SK-N-SH (cell line): ENCODE measurements around the gene SIL1. TPM values are rescaled to one million over a fixed set of nuclear protein-coding genes. Genes with fewer than 3 reads are reported as not detected.

ENCODE experiments used
- CTCF ChIA-PET: fragments of 300-600, 350-600 bp; formaldehyde crosslinking; extraction: SDS; loops from one replicate; lab custom pipeline; 2021; lab: Yijun Ruan, JAX
- POLR2A ChIA-PET: fragments of 350-600 bp; sonication (Branson Sonifier 250); formaldehyde crosslinking; extraction: SDS; loops from one replicate; lab custom pipeline; 2020; ENCODE audit warnings: antibody characterized with exemption, inconsistent platforms; lab: Yijun Ruan, JAX
- DNase-seq: peaks from one replicate; pipeline ENCODE4 v3.0.0; 2012
- H2AFZ ChIP-seq: fragments of 200-600 bp; sonication (generic); 2 replicates; pipeline ENCODE4 v1.8.1; 2016; ENCODE audit warnings: antibody characterized with exemption, mild to moderate bottlenecking, low read depth
- H3F3A ChIP-seq: fragments of 200-600 bp; sonication (generic); replicated peaks from 2 replicates; pipeline ENCODE3; 2016; ENCODE audit warnings: antibody characterized with exemption, mild to moderate bottlenecking; ENCODE audit not compliant: insufficient read depth
- H3K27ac ChIP-seq, 2 experiments: fragments of 200-500 bp in 1 of 2; fragments of 200-600 bp in 1 of 2; sonication (Bioruptor generic) in 1 of 2; sonication (generic), shearing (Covaris generic) in 1 of 2; 2 replicates each; pipeline versions ENCODE4 v1.5.1 to v1.6.1; 2014 to 2016; ENCODE audit warnings: low read depth in 2 of 2, inconsistent platforms in 1 of 2, low read length in 1 of 2, mild to moderate bottlenecking in 1 of 2, mixed read lengths in 1 of 2
- H3K27me3 ChIP-seq: fragments of 200-600 bp; sonication (generic), shearing (Covaris generic); 2 replicates; pipeline ENCODE4 v1.6.1; 2016; ENCODE audit warnings: mixed run types; ENCODE audit not compliant: insufficient read depth
- H3K36me3 ChIP-seq, 2 experiments: fragments of 200-500 bp in 1 of 2; fragments of 200-600 bp in 1 of 2; sonication (Bioruptor generic) in 1 of 2; sonication (generic) in 1 of 2; replicated peaks in 1 of 2; 2 replicates each; pipeline versions ENCODE3 to v1.5.1; 2014 to 2016; ENCODE audit warnings: low read length in 1 of 2, mild to moderate bottlenecking in 1 of 2; ENCODE audit not compliant: insufficient read depth in 2 of 2, control insufficient read depth in 1 of 2
- H3K4me1 ChIP-seq, 2 experiments: fragments of 200-500 bp in 1 of 2; fragments of 200-600 bp in 1 of 2; sonication (Bioruptor generic) in 1 of 2; sonication (generic), shearing (Covaris generic) in 1 of 2; 2 replicates each; pipeline versions ENCODE4 v1.5.1 to v1.6.1; 2014 to 2016; ENCODE audit warnings: low read depth in 1 of 2, low read length in 1 of 2, mixed run types in 1 of 2; ENCODE audit not compliant: insufficient read depth in 2 of 2, control insufficient read depth in 1 of 2
- H3K4me2 ChIP-seq: fragments of 200-600 bp; sonication (generic), shearing (Covaris generic); 2 replicates; pipeline ENCODE4 v1.6.1; 2017; ENCODE audit warnings: mixed run types
- H3K4me3 ChIP-seq, 2 experiments: fragments of 200-500 bp in 1 of 2; fragments of 200-600 bp in 1 of 2; sonication (Bioruptor generic) in 1 of 2; sonication (generic), shearing (Covaris generic) in 1 of 2; 2 replicates each; pipeline versions ENCODE4 v1.5.1 to v1.8.1; 2014 to 2016; ENCODE audit warnings: low read depth in 2 of 2, inconsistent platforms in 1 of 2, low read length in 1 of 2, mild to moderate bottlenecking in 1 of 2, mixed read lengths in 1 of 2, moderate library complexity in 1 of 2
- H3K79me2 ChIP-seq: fragments of 200-600 bp; sonication (generic); 2 replicates; pipeline ENCODE4 v1.8.1; 2017; ENCODE audit warnings: mild to moderate bottlenecking; ENCODE audit not compliant: insufficient read depth
- H3K9ac ChIP-seq: fragments of 200-600 bp; sonication (generic); 2 replicates; pipeline ENCODE4 v1.6.1; 2017; ENCODE audit warnings: mixed run types
- H3K9me2 ChIP-seq: fragments of 200-600 bp; sonication (generic); 2 replicates; pipeline ENCODE4 v1.6.1; 2017; ENCODE audit warnings: mixed run types
- H3K9me3 ChIP-seq: fragments of 200-600 bp; sonication (generic); 2 replicates; pipeline ENCODE4 v1.6.1; 2017; ENCODE audit warnings: mixed run types, mild to moderate bottlenecking, moderate library complexity
- H4K20me1 ChIP-seq: fragments of 200-600 bp; sonication (generic); 2 replicates; pipeline ENCODE4 v1.6.1; 2017; ENCODE audit warnings: mild to moderate bottlenecking, mixed run types; ENCODE audit not compliant: insufficient read depth
- FOXJ3 ChIP-seq: sonication (generic); formaldehyde crosslinking; IDR thresholded peaks from 2 replicates; pipeline ENCODE4 v1.5.1; 2020; ENCODE audit warnings: mild to moderate bottlenecking, missing genetic modification reagents
- FOXM1 ChIP-seq: IDR thresholded peaks from 2 replicates; pipeline ENCODE4 v1.4.0; 2012; ENCODE audit warnings: low read depth, mild to moderate bottlenecking
- MAX ChIP-seq: IDR thresholded peaks from 2 replicates; pipeline ENCODE4 v1.4.0; 2012; ENCODE audit warnings: low read depth
- NFIC ChIP-seq: IDR thresholded peaks from 2 replicates; pipeline ENCODE4 v1.4.0; 2012; ENCODE audit warnings: borderline replicate concordance
- NRF1 ChIP-seq: IDR thresholded peaks from 2 replicates; pipeline ENCODE4 v1.6.1; 2012; ENCODE audit warnings: low read depth, mild to moderate bottlenecking, low read length
- POLR2AphosphoS5 ChIP-seq: IDR thresholded peaks from 2 replicates; pipeline ENCODE4 v1.6.1; 2012; ENCODE audit warnings: low read depth, low read length
- RAD21 ChIP-seq: IDR thresholded peaks from 2 replicates; pipeline ENCODE4 v1.6.1; 2012; ENCODE audit warnings: mild to moderate bottlenecking, low read length
- RFX5 ChIP-seq: IDR thresholded peaks from 2 replicates; pipeline ENCODE4 v1.6.1; 2012; ENCODE audit warnings: mild to moderate bottlenecking, improper control_type of control experiment, low read length
- SIN3A ChIP-seq: IDR thresholded peaks from 2 replicates; pipeline ENCODE4 v1.6.1; 2012; ENCODE audit warnings: low read depth, mild to moderate bottlenecking, low read length, moderate library complexity, borderline replicate concordance
- USF2 ChIP-seq: fragments of 150-350 bp; IDR thresholded peaks from 2 replicates; pipeline ENCODE4 v1.6.1; 2017; ENCODE audit warnings: antibody characterized with exemption, low read length, low read depth, borderline replicate concordance
- YY1 ChIP-seq: IDR thresholded peaks from 2 replicates; pipeline ENCODE4 v1.4.0; 2012; ENCODE audit warnings: low read depth, mild to moderate bottlenecking
- WGBS: methylation state at CpG from one replicate; pipeline ENCODE4 v1.1.6; 2017; ENCODE audit warnings: low lambda C conversion rate; 5-methylcytosine and 5-hydroxymethylcytosine counted together
- polyA plus RNA-seq, 3 experiments: library from polyadenylated mRNA; depleted of rRNA; stranded (reverse); fragments of >200 nt; gene quantifications; 2 replicates each; pipeline ENCODE4 v1.2.3, GENCODE V29; 2012
- TF ChIP-seq, protein P1 (sequence below): IDR thresholded peaks from 2 replicates; pipeline ENCODE4 v1.4.0; 2012; ENCODE audit warnings: low read depth, borderline replicate concordance
- TF ChIP-seq, protein P2 (sequence below): IDR thresholded peaks from 2 replicates; pipeline ENCODE4 v1.4.0; 2012; ENCODE audit warnings: low read depth, borderline replicate concordance

The SIL1 gene
- polyA plus RNA-seq, 1 of the 3 experiments (the other 2 are of a cell fraction): 25.9 TPM

DNA sequence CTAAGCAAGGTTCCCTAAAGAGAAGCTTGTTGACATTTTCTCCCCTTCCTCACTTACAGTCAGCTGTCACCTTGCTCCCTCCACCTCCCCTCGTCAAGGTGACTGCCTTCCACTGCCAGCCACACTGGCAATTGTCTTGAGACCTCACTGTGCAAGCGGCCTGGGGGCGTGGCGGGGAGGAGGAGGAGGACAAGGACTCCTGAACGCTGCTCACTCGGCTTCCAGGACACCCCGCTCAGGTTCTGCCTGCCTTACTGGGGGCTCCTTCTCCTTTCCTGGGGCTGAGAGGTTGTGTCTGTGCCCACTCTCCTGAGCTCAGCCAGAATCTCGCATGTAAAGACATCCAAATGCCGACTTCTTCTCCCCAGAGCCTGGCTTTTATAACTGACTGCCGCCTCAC is 262.7 kb downstream of the SIL1 start (continued):
- no peak for TF ChIP-seq FOXJ3 (CRISPR knock-in tag)
- TF ChIP-seq MAX: no peak
- TF ChIP-seq, all 33 proteins: peak for 0

DNA sequence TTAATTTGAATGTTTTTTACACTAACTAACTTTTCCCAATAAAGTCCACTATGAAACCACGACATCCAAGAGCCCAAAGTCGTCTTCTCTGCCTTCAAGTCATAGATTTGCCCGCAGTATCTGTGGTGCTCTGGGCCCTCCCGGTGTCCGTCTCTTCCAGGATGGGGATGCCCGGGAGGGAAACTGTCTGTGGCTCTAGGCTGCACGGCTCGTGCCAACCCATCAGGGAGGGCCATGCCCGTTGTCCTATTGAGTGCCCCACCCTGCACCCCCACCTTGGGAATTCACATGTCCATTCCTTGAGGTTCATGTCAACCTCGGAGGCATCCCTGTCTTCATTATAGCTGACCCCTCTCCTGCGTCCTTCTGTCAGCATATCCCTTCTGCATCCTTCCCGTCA is 263.2 kb downstream of the SIL1 start:
- TF ChIP-seq NRF1 (no peak), POLR2AphosphoS5 (no peak)
- no peaks in the 10 kb centered on the region for H3F3A ChIP-seq
- no peak for DNase-seq
- H3K9ac ChIP-seq: no peak overlapping the region
- H3K27me3 ChIP-seq: no peaks in the 10 kb centered on the region
- H3K4me2 ChIP-seq: no peak overlapping the region
- ChIA-PET POLR2A (no interaction called here), CTCF (no interaction called here)
- H3K27ac ChIP-seq: no peak overlapping the region
- no peaks in the 10 kb centered on the region for H3K79me2 ChIP-seq
- no peaks in the 10 kb centered on the region for H3K9me2 ChIP-seq
- peaks cover 0 to 4% of the 10 kb centered on the region in 2 experiments; a peak in 1 of 4 replicates for H3K4me1 ChIP-seq
- no peak overlapping the region for H3K4me3 ChIP-seq
- WGBS: 98% methylated on average over 12 of the region's 12 CpGs
- H4K20me1 ChIP-seq: no peaks in the 10 kb centered on the region
- H2AFZ ChIP-seq: no peak overlapping the region
- peaks cover 48 to 59% of the 10 kb centered on the region in 2 experiments for H3K36me3 ChIP-seq
- H3K9me3 ChIP-seq: no peaks in the 10 kb centered on the region

DNA sequence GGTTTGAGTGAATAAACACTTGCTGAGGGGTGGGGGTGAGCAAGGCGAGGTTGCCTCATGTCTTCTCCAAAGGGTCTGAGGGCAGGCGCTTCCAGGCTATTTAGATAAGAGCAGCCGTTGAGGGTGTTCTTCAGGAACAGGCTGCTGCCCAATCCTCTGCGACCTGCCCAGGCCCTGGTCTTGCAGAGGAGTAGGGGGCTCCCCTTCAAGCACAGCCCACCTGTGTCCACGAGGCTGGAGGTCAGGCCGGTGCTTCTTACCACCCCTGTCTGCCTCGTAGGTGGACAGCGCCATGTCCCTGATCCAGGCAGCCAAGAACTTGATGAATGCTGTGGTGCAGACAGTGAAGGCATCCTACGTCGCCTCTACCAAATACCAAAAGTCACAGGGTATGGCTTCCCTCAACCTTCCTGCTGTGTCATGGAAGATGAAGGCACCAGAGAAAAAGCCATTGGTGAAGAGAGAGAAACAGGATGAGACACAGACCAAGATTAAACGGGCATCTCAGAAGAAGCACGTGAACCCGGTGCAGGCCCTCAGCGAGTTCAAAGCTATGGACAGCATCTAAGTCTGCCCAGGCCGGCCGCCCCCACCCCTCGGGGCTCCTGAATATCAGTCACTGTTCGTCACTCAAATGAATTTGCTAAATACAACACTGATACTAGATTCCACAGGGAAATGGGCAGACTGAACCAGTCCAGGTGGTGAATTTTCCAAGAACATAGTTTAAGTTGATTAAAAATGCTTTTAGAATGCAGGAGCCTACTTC is 264.5 kb downstream of the SIL1 start:
- no peaks in the 10 kb centered on the region for H3K9me3 ChIP-seq
- 92% methylated on average over 15 of the region's 18 CpGs for WGBS
- H2AFZ ChIP-seq: no peak overlapping the region
- TF ChIP-seq YY1 (no peak), NFIC (no peak), SIN3A (no peak), RFX5 (no peak), USF2 (no peak), RAD21 (no peak), FOXM1 (no peak)
- TF ChIP-seq, protein P1, sequence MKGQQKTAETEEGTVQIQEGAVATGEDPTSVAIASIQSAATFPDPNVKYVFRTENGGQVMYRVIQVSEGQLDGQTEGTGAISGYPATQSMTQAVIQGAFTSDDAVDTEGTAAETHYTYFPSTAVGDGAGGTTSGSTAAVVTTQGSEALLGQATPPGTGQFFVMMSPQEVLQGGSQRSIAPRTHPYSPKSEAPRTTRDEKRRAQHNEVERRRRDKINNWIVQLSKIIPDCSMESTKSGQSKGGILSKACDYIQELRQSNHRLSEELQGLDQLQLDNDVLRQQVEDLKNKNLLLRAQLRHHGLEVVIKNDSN: no peak
- TF ChIP-seq, protein P2, sequence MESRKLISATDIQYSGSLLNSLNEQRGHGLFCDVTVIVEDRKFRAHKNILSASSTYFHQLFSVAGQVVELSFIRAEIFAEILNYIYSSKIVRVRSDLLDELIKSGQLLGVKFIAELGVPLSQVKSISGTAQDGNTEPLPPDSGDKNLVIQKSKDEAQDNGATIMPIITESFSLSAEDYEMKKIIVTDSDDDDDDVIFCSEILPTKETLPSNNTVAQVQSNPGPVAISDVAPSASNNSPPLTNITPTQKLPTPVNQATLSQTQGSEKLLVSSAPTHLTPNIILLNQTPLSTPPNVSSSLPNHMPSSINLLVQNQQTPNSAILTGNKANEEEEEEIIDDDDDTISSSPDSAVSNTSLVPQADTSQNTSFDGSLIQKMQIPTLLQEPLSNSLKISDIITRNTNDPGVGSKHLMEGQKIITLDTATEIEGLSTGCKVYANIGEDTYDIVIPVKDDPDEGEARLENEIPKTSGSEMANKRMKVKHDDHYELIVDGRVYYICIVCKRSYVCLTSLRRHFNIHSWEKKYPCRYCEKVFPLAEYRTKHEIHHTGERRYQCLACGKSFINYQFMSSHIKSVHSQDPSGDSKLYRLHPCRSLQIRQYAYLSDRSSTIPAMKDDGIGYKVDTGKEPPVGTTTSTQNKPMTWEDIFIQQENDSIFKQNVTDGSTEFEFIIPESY: no peak
- DNase-seq: no peak
- 0 out of 2 replicates have a peak, but pooled peaks cover 6% of the 10 kb centered on the region for H4K20me1 ChIP-seq
- H3K4me3 ChIP-seq: no peak overlapping the region
- H3K9me2 ChIP-seq: no peaks in the 10 kb centered on the region
- no peaks in the 10 kb centered on the region for H3F3A ChIP-seq
- no peaks in the 10 kb centered on the region for H3K79me2 ChIP-seq
- H3K36me3 ChIP-seq: peaks cover 55 to 67% of the 10 kb centered on the region in 2 experiments
- no peak overlapping the region for H3K27ac ChIP-seq
- no peak overlapping the region for H3K9ac ChIP-seq
- no peaks in the 10 kb centered on the region for H3K27me3 ChIP-seq
- POLR2A ChIA-PET: no interaction called here
- H3K4me1 ChIP-seq: peaks cover 0 to 10% of the 10 kb centered on the region in 2 experiments; a peak in 1 of 4 replicates
- CTCF ChIA-PET: no interaction called here
- H3K4me2 ChIP-seq: no peak overlapping the region
